ENCODE results near the gene C4BPB.

GRCh38 chr1:207052911-207053769 lies 35.5 kb upstream of the C4BPB start, which contains the start of gene PFKFB2:
- TF ChIP-seq CTCF (conservative IDR thresholded peaks at IDR 0.05) (no peak; the same call in 1 of the 2 replicates), ZFX (IDR thresholded peaks at IDR 0.05) (no peak)

All from C4-2B (cell line).